Natural killer cell (primary cell): ENCODE results near the gene URGCP. TPM values are rescaled to one million over a fixed set of nuclear protein-coding genes. Genes with fewer than 3 reads are reported as not detected.
A peak's percentile ranks its signal among the peaks of the same experiment; 100 is the strongest.
"Not testable (repeated sequence)": the region's sequence is repeated elsewhere in the genome, so short reads cannot be mapped to it uniquely, and the experiment has no call there.

Experiments
- ATAC-seq, 3 donors: fragments of 150-1000 bp in 2 of 3; fragments of 200-7000 bp in 1 of 3; cut with Tn5 transposase; 1 replicate in 1 of 3; 2 replicates in 2 of 3; pipeline ENCODE4 v1.10.0; 2021; ENCODE audit warnings: mild to moderate bottlenecking in 2 of 3, moderate library complexity in 2 of 3
- DNase-seq, 2 donors: peaks; one replicate each; pipeline versions ENCODE4 v3.0.0 to v3.0.0-alpha.2; 2013 to 2021; ENCODE audit warnings: mixed read lengths in 1 of 2
- H3K27ac ChIP-seq: one replicate; pipeline ENCODE4 v1.5.1; 2013; ENCODE audit warnings: mild to moderate bottlenecking, low read length
- H3K27me3 ChIP-seq: one replicate; pipeline ENCODE4 v1.6.1; 2013; ENCODE audit warnings: low read length; ENCODE audit not compliant: control insufficient read depth, insufficient read depth
- H3K36me3 ChIP-seq: one replicate; pipeline ENCODE4 v1.6.1; 2013; ENCODE audit warnings: low read length; ENCODE audit not compliant: control insufficient read depth, insufficient read depth
- H3K4me1 ChIP-seq: one replicate; pipeline ENCODE4 v1.6.1; 2013; ENCODE audit warnings: low read length; ENCODE audit not compliant: control insufficient read depth, insufficient read depth
- H3K4me3 ChIP-seq: one replicate; pipeline ENCODE4 v1.5.1; 2013; ENCODE audit warnings: low read length
- H3K9me3 ChIP-seq: one replicate; pipeline ENCODE4 v1.6.1; 2013; ENCODE audit warnings: low read length; ENCODE audit not compliant: control insufficient read depth, insufficient read depth
- H3K27ac Mint-ChIP-seq, 2 donors: one replicate each; pipeline ENCODE4 v1.8.0; 2022; ENCODE audit warnings: mild to moderate bottlenecking in 2 of 2, mixed read lengths in 2 of 2, moderate library complexity in 1 of 2
- H3K27me3 Mint-ChIP-seq, 2 donors: one replicate each; pipeline ENCODE4 v1.8.0; 2022; ENCODE audit warnings: low read depth in 2 of 2, mixed read lengths in 2 of 2
- H3K36me3 Mint-ChIP-seq: one replicate; pipeline ENCODE4 v1.8.0; 2022; ENCODE audit warnings: mixed read lengths
- H3K4me1 Mint-ChIP-seq, 2 donors: one replicate each; pipeline ENCODE4 v1.8.0; 2022; ENCODE audit warnings: mixed read lengths in 2 of 2
- H3K4me3 Mint-ChIP-seq: one replicate; pipeline ENCODE4 v1.8.0; 2022; ENCODE audit warnings: mild to moderate bottlenecking, moderate library complexity, mixed read lengths
- H3K9me3 Mint-ChIP-seq, 2 donors: one replicate each; pipeline ENCODE4 v1.8.0; 2022; ENCODE audit warnings: mixed read lengths in 2 of 2
- CTCF ChIP-seq: fragments of 200-600 bp; IDR thresholded peaks from one replicate; pipeline ENCODE4 v1.8.0; 2022; ENCODE audit warnings: antibody characterized with exemption
- WGBS: methylation state at CpG from one replicate; pipeline ENCODE4 v1.1.7; 2013; ENCODE audit warnings: missing lambda C conversion rate; ENCODE audit not compliant: insufficient coverage; 5-methylcytosine and 5-hydroxymethylcytosine counted together
- intact Hi-C: fragments of 100-400 bp; cut with micrococcal nuclease; formaldehyde crosslinking; loops from one replicate; pipeline ENCODE4 v1.14.2; 2022
- total RNA-seq, 4 donors: library from RNA; stranded (reverse); fragments of 120-200 nt in 1 of 4; gene quantifications; one replicate each; pipeline versions ENCODE4 v1.2.3 to v1.2.4, GENCODE V29; 2013 to 2022

Gene URGCP
- total RNA-seq, 3 donors from 2014 or later (not counting 1 experiment from before 2014, with no cell fraction given): 11.5 to 24.4 (median 21.5) TPM

GRCh38 chr7:43902542-43903054 lies 3.8 kb downstream of the URGCP start:
- ATAC-seq: no peak
- DNase-seq: no peak
- intact Hi-C loops: no loop called here
- no peaks in the 10 kb centered on the region for H3K9me3 Mint-ChIP-seq
- H3K4me1 Mint-ChIP-seq: peaks cover 18 to 37% of the 10 kb centered on the region in 2 donors
- TF ChIP-seq CTCF: no peak
- no peak overlapping the region for H3K4me3 Mint-ChIP-seq
- H3K27me3 Mint-ChIP-seq: no peaks in the 10 kb centered on the region
- Histone ChIP-seq H3K9me3 (no peaks in the 10 kb centered on the region), H3K27me3 (no peaks in the 10 kb centered on the region), H3K4me1 (peaks cover 13% of the 10 kb centered on the region), H3K4me3 (no peak overlapping the region), H3K36me3 (no peaks in the 10 kb centered on the region), H3K27ac (no peak overlapping the region)
- WGBS: 100% methylated on average over 4 of the region's 5 CpGs
- no peaks in the 10 kb centered on the region for H3K36me3 Mint-ChIP-seq
- H3K27ac Mint-ChIP-seq: peak overlapping the region in 1 of 2 donors; percentile 12

GRCh38 chr7:43898571-43898970 lies 7.8 kb downstream of the URGCP start:
- H3K36me3 ChIP-seq, DNase-seq, H3K27ac Mint-ChIP-seq, ATAC-seq, H3K27me3 ChIP-seq, H3K4me1 ChIP-seq, H3K4me3 Mint-ChIP-seq, H3K9me3 Mint-ChIP-seq, H3K36me3 Mint-ChIP-seq, H3K9me3 ChIP-seq, H3K4me3 ChIP-seq, H3K27ac ChIP-seq, intact Hi-C loops: not testable (repeated sequence)
- 94% methylated on average over 1 of the region's 2 CpGs for WGBS
- Mint-ChIP-seq H3K27me3 (peaks cover 2 to 13% of the 10 kb centered on the region in 2 donors), H3K4me1 (peaks cover 31 to 38% of the 10 kb centered on the region in 2 donors)

GRCh38 chr7:43895847-43896415 lies 10.5 kb downstream of the URGCP start:
- peaks cover 42 to 47% of the 10 kb centered on the region in 2 donors for H3K4me1 Mint-ChIP-seq
- H3K27ac ChIP-seq: no peak overlapping the region

More at GRCh38 chr7:43895847-43896415, 10.5 kb downstream of the URGCP start:
- H3K27ac Mint-ChIP-seq: no peak overlapping the region
- no peak overlapping the region for H3K4me3 Mint-ChIP-seq
- intact Hi-C loops: no loop called here
- Histone ChIP-seq H3K36me3 (no peaks in the 10 kb centered on the region), H3K4me1 (peaks cover 19% of the 10 kb centered on the region), H3K4me3 (no peak overlapping the region), H3K27me3 (no peaks in the 10 kb centered on the region), H3K9me3 (no peaks in the 10 kb centered on the region)
- no peak for ATAC-seq
- H3K27me3 Mint-ChIP-seq: peaks cover 13 to 30% of the 10 kb centered on the region in 2 donors
- no peaks in the 10 kb centered on the region for H3K36me3 Mint-ChIP-seq
- no peak for TF ChIP-seq CTCF
- no peaks in the 10 kb centered on the region for H3K9me3 Mint-ChIP-seq
- DNase-seq: no peak
- 85% methylated on average over 8 of the region's 8 CpGs for WGBS
